H7 (cell line): ENCODE data around the gene NFIC. TPM values are rescaled to one million over a fixed set of nuclear protein-coding genes. Genes with fewer than 3 reads are reported as not detected.

Experiments used
- DNase-seq: peaks from one replicate; pipeline ENCODE4 v3.0.0; 2012
- H3K27me3 ChIP-seq: 2 replicates; pipeline ENCODE4 v1.6.0; 2011; ENCODE audit warnings: mild to moderate bottlenecking, low read length; ENCODE audit not compliant: control insufficient read depth, insufficient read depth
- H3K36me3 ChIP-seq: replicated peaks from 2 replicates; pipeline ENCODE4 v1.5.1; 2011; ENCODE audit warnings: low read length; ENCODE audit not compliant: control insufficient read depth, insufficient read depth
- H3K4me3 ChIP-seq: 2 replicates; pipeline ENCODE4 v1.5.1; 2011; ENCODE audit warnings: low read depth, mild to moderate bottlenecking, control low read depth, low read length, moderate library complexity; ENCODE audit not compliant: insufficient read depth
- total RNA-seq: library from RNA; depleted of rRNA; stranded (reverse); fragments of >200 nt; shearing (Covaris generic); gene quantifications from 2 replicates; pipeline ENCODE4 v1.2.3, GENCODE V29; 2014

NFIC gene
- total RNA-seq, 1 experiment from 2014 or later: 1.7 TPM

DNA sequence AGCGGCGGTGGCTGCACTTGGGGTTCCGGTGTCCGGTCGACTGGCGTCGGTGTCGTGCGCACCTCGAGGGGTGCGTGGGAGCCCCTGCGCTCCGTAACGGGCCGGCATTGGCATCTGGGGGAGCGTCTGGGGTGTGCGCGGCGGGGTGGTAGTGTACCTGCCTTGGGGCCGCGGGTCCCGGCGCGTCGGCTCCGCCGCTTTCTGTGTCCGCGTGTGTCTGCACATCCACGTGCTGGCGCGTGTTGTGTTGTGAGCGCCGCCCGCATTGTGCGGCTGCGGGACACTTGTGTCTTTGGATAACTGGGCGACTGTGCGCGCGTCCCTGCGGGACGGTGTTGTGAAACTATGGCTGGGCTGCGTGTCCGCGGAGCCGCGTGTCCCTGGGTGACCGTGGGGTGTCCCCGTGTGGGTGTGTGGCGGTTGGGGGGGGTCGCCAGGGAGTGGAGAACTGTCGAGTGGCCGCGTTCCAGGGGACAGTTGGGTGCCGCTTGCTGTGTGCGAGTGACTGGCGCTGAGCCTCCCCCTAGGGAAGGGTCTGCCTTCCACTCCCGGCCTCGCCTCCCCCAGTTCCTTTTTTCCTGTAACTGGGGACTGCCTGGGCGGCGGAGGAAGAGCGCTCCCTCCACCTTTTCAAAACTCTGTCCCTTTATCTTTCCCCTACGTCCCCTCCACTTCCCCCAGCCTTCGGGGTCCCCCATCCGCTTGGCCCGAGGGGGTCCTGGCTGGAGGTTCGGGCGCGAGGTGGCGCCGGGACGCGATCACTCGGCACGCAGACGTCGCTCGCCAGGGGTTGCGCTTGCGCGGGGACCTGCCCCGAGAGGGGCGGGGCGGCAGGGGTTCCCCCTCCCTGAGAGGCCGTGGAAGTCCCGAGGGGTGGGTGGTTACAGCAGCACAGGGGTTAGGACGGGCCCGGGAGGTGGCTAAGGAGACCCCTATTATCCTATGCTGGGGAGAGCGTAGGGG, 5.7 kb upstream of the NFIC start:
- DNase-seq: peak; percentile 87
- no peaks in the 10 kb centered on the region for H3K36me3 ChIP-seq
- peaks cover 92% of the 10 kb centered on the region for H3K27me3 ChIP-seq
- peak overlapping the region; percentile 25 for H3K4me3 ChIP-seq

DNA sequence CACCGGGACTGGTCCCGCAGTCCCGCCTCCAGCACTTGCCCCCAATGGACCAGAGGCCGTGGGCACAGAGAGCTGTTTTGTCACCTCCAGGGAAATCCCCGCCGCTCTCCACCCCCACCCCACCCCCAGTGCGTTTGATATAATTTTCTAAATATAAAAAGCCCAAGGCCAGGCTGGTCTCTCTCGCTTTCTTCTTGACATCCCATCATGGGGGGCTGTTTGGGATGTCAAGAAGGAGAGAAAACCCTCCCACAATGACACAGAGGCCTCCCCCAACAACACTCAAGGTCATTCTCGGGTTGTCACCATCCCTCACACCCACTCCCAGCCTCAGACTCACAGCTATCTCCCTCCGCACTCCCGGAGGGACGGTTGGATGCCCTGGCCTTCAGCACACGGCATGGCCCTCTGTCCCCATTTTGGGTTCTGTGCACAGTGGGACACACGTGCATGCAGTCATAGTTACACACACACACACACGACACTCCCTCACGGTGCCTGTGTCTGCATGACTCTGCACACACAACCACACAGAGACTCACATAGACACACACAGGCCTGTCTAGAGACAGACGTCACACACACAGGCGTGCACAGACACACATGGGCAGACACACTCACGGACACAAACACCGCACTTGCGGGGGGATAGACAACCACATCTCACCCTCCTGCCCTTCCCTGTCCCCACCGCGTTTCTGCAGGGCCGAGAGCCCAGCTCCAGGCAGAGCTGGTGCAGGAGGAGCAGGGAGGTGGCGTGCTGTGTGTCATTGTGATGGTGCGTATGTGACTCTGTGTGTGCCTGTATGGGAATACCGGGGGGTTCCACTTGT, 4.8 kb upstream of the NFIC start:
- Histone ChIP-seq H3K27me3 (peaks cover 92% of the 10 kb centered on the region), H3K4me3 (no peak overlapping the region), H3K36me3 (no peaks in the 10 kb centered on the region)
- peak; percentile 73 for DNase-seq

DNA sequence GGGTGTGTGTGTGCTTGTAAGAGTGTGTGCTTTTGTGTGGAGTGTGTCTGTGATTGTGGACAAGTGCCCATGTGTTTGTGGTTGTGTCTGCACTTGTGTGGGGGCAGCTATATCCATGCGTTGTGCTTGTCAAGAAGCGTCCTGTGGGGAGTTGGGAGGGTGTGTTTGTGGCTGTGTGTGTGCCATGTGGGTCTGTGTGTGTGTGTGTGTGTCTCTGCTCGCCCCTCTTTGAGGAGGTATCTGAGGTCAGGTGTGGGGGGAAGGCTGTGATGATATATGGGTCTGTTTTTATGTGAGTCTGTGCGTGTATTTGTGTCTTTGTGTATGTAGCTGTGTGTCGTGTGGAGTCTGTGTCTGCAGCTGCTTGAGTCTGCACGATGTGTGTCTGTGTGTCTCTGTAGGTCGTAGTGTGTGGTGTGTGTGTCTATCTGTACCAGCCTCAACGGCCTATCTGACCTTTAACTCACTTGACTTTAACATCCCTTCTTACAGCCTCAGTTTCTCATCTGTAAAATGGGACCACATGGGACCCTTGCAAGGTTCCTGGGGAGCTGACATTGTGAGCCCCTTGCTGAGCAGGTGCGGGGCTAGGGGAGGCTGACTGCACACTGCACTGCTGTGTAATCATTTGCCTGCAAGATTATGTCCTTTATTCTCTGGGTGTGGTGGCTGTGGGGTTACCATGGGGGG, 4.0 kb upstream of the NFIC start:
- Histone ChIP-seq H3K36me3 (no peaks in the 10 kb centered on the region), H3K27me3 (peaks cover 91% of the 10 kb centered on the region), H3K4me3 (no peak overlapping the region)
- DNase-seq: peak; percentile 26

GRCh38 chr19:3363841-3364500, 2.4 kb upstream of the NFIC start:
- H3K36me3 ChIP-seq: no peaks in the 10 kb centered on the region
- DNase-seq: peak; percentile 47
- peaks cover 91% of the 10 kb centered on the region for H3K27me3 ChIP-seq
- H3K4me3 ChIP-seq: no peak overlapping the region

DNA sequence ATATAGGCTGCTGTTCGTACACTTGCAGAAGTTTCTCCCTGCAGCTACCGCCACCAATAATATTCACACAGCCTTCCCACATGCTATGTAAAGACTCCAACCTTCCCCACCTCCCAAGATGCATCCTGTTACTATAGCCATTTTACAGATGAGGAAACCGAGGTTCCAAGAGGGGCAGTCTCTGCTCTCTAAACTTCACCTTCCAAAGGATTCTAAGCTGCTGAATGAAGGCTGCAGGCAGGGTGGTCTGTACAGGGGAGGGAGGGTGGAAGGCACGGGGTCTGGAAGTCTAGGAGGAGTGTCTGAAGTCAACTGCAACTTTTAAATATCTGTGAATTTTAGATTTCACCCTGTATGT, 1.9 kb upstream of the NFIC start:
- Histone ChIP-seq H3K4me3 (no peak overlapping the region), H3K36me3 (no peaks in the 10 kb centered on the region), H3K27me3 (peaks cover 94% of the 10 kb centered on the region)
- DNase-seq: peak; percentile 32

DNA sequence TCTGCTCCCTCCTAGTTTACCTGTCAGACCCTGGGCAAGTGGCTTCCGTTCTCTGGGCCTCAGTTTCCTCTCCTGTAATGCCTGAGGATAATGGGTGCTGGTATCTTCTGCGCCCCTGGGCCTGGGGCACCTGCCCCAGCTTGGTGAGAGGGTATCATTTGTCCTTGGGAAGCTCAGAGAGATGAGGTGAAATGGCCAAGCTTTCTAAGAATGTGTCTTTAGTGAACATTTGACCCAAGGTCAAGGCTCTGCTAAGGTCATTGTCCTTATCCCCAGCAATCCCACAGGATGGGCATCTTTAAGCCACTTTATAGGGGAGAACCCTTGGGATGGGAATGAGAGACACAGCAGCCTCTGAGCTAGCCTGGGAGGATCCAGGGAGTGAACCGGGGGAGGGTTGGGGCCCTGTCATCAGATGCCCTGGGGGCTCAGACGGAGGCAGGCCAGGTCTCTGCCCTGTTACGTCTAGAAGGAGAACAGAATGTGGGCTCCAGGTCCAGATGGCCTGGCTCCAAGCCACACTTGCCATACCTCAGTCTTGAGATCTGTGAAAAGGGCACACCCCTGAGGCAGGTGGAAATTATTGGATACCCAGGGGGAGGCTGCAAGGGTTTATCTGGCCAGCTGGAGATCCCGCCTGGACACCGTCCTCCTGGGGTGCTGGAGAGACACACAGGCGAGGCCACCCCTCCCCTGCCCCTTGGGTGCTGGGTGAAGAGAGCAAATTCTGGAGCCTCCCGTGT, 1.1 kb upstream of the NFIC start:
- Histone ChIP-seq H3K4me3 (no peak overlapping the region), H3K27me3 (peaks cover 98% of the 10 kb centered on the region)

DNA sequence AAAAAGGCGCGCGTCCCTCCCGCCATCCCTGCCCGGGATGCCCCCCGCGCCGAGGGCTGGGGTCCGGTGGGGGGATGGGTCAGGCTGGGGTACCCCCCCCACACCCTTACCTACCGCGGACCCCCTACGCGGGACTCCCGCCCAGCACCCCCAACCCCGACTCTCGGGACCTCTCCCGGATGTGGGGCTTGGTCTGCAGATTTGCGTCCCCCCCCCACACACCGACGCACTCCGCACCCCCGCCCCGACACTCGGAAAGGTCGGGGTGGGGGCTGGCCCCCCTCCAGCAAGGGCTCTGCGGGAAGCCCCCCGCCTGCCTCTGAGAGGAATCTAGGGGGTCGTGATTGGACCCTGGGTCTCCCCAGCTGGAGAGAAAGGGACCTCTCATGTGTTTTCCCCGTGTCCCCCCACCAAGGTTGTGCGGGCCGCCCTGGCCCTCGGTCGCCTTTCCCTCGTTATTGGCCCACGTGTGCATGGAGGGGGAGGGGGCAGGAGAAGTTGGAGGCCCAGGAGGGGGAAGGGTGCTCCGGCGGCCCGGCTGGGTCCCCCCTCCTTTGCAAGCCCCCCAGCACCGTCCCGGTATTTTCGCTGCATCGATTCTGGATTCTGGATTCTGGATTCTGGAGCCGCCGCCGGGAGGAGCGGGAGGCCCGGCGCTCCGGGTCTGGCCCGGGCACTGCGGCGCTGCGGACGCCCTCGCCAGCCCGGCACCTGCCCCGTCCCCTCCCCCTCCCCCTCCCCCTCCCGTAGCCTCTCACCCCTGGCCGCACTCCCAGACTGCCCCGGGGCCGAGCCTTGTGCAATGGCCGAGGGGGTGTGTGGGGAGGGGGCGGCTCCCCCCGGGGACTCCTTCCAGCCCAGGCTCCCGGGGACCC, 607 bp downstream of the NFIC start:
- H3K27me3 ChIP-seq: peaks cover 95% of the 10 kb centered on the region
- no peaks in the 10 kb centered on the region for H3K36me3 ChIP-seq
- peak; percentile 93 for DNase-seq
- H3K4me3 ChIP-seq: peak overlapping the region; percentile 44

More for the DNA sequence above, 1.1 kb upstream of the NFIC start:
- peak; percentile 65 for DNase-seq
- H3K36me3 ChIP-seq: no peaks in the 10 kb centered on the region

DNA sequence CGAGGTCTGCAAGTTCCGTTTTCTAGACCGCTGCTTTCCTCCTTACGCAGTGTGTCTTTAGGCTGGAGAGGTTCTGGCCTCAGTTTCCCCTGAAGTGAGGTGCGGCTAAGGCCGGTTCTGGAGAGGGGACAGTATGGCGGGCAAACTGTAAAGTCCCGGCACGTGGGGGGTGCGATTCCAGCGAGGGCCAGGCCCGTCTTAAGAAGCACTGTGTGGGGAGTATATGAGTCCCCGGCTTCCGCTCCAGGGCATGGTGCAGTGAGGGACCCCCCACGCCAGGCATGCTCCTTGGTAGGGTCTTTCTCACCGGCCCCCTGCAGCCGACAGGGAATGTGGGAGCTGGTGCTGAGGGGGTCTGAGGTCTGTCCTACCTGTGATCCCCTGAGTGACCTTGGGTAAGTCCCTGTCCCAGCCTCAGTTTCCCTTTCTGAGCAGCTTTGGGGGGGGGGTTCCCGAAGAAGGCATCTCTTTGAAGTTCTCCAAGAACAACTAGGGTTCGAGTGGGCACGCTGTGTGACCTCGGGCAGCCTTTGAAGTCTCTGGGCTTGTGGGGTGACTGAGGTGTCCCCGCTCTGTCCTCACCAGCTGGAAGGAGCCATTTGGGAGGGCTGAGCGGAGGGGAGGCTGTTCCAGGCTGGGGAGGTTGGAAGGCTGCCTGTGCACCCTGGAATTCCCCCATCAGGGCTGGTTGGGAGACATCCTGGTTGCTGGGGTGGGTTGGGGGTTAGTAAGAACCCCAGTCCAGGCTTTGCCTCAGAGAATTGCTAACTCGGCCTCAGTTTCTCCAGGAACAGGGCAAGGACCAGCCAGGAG, 1.5 kb downstream of the NFIC start:
- H3K4me3 ChIP-seq: peak overlapping the region; percentile 19
- no peaks in the 10 kb centered on the region for H3K36me3 ChIP-seq
- H3K27me3 ChIP-seq: peaks cover 90% of the 10 kb centered on the region
- peak; percentile 77 for DNase-seq

DNA sequence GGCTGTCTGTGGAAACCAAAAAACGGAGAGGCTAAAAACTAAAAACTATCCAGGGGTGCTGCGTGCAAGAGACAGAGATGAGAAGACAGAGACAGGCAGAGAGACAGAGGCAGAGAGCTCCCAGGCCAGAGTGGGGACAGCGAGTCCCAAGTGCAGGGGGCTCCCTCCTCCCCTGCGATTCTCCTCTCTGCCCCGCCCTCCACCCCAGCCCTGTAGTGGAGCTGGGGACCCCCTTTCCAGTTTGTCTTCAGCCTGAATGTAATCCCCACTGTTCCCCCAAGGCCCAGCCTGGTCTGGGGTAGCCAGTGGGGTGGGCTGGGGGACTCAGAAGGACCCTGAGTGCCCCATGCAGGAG, 2.0 kb downstream of the NFIC start:
- H3K27me3 ChIP-seq: peaks cover 88% of the 10 kb centered on the region

GRCh38 chr19:3368848-3369336, 2.5 kb downstream of the NFIC start:
- Histone ChIP-seq H3K4me3 (no peak overlapping the region), H3K27me3 (peaks cover 84% of the 10 kb centered on the region), H3K36me3 (no peaks in the 10 kb centered on the region)
- no peak for DNase-seq

More for the DNA sequence above, 2.0 kb downstream of the NFIC start:
- DNase-seq: peak; percentile 75
- H3K36me3 ChIP-seq: no peaks in the 10 kb centered on the region
- no peak overlapping the region for H3K4me3 ChIP-seq

GRCh38 chr19:3369337-3370213, 3.2 kb downstream of the NFIC start:
- H3K27me3 ChIP-seq: peaks cover 80% of the 10 kb centered on the region
- no peaks in the 10 kb centered on the region for H3K36me3 ChIP-seq
- DNase-seq: peak; percentile 82
- H3K4me3 ChIP-seq: peak overlapping the region; percentile 27
